HL-60/S4 treated with retinoic acid at 250 ng/mL for 4 days and 3 days (cell line): ENCODE data around the gene ADCYAP1.
"Not testable (repeated sequence)": the region's sequence is repeated elsewhere in the genome, so short reads cannot be mapped to it uniquely, and the experiment has no call there.

Source experiments
- in situ Hi-C: fragments of 300-500 bp; cut with MboI; formaldehyde crosslinking; loops from 2 replicates; pipeline ENCODE4 v1.7.0; 2022; ENCODE audit warnings: low sequenced_read_pairs

ADCYAP1 gene

GRCh38 chr18:904218-905090 lies at the start of gene ADCYAP1:
Gene ADCYAP1 (plus strand): TSS chr18:904871. CDS start chr18:905387, 516 bp downstream.
- in situ Hi-C loops, result no loop called here

- in situ Hi-C loops, result no loop called here
These were observed 46.7 kb upstream of the ADCYAP1 start for GRCh38 chr18:857986-858385.

- in situ Hi-C loops, result no loop called here
These were observed 39.8 kb upstream of the ADCYAP1 start for GRCh38 chr18:864872-865273.

- in situ Hi-C loops, result no loop called here
These were observed 37.4 kb upstream of the ADCYAP1 start for GRCh38 chr18:867257-867656.

GRCh38 chr18:873426-873825 lies 31.2 kb upstream of the ADCYAP1 start:
- in situ Hi-C loops, result not testable (repeated sequence)

- in situ Hi-C loops, result no loop called here
These were observed 28.8 kb upstream of the ADCYAP1 start for GRCh38 chr18:875912-876311.

GRCh38 chr18:877238-877637 lies 27.4 kb upstream of the ADCYAP1 start:
- in situ Hi-C loops, result no loop called here

- in situ Hi-C loops, result no loop called here
These were observed 18.6 kb upstream of the ADCYAP1 start for GRCh38 chr18:886076-886475.

- in situ Hi-C loops, result no loop called here
These were observed 17.0 kb upstream of the ADCYAP1 start for GRCh38 chr18:887716-888115.

- in situ Hi-C loops, result no loop called here
These were observed 12.4 kb upstream of the ADCYAP1 start for GRCh38 chr18:892316-892715.

GRCh38 chr18:896315-896714 lies 8.4 kb upstream of the ADCYAP1 start:
- in situ Hi-C loops, result no loop called here

- in situ Hi-C loops, result no loop called here
These were observed 2.9 kb upstream of the ADCYAP1 start for GRCh38 chr18:901761-902160.

GRCh38 chr18:902229-902628 lies 2.4 kb upstream of the ADCYAP1 start:
- in situ Hi-C loops, result no loop called here

- in situ Hi-C loops, result no loop called here
These were observed 970 bp upstream of the ADCYAP1 start for GRCh38 chr18:903701-904100.

GRCh38 chr18:905307-905947 lies 756 bp downstream of the ADCYAP1 start:
- in situ Hi-C loops, result no loop called here

- in situ Hi-C loops, result no loop called here
These were observed 1.3 kb downstream of the ADCYAP1 start for GRCh38 chr18:905948-906415.

- in situ Hi-C loops, result no loop called here
These were observed 1.9 kb downstream of the ADCYAP1 start for GRCh38 chr18:906416-907114.

GRCh38 chr18:907115-907884 lies 2.6 kb downstream of the ADCYAP1 start:
- in situ Hi-C loops, result no loop called here

GRCh38 chr18:907885-908757 lies 3.5 kb downstream of the ADCYAP1 start:
- in situ Hi-C loops, result no loop called here
